GM23338 (cell line): ENCODE data around the gene MESD. TPM values are rescaled to one million over a fixed set of nuclear protein-coding genes. Genes with fewer than 3 reads are reported as not detected.

Experiments
- CREB1 ChIP-seq: fragments of 250-450 bp; sonication (Bioruptor Pico); IDR thresholded peaks from 2 replicates; pipeline ENCODE4 v1.5.0; 2020; ENCODE audit warnings: low read depth, mild to moderate bottlenecking, moderate library complexity
- JUNB ChIP-seq: IDR thresholded peaks from one replicate; pipeline ENCODE4 v1.6.1; 2016; ENCODE audit warnings: antibody characterized with exemption; ENCODE audit not compliant: unreplicated experiment
- POLR2AphosphoS5 ChIP-seq: IDR thresholded peaks from 2 replicates; pipeline ENCODE4 v1.6.1; 2016; ENCODE audit warnings: antibody characterized with exemption, low read depth
- polyA plus RNA-seq: library from polyadenylated mRNA; unstranded; fragments of >200 nt; fragmentation: Nextera tagmentation; extraction: Ambion mirVana; gene quantifications from 2 replicates; pipeline ENCODE4 v1.2.1, GENCODE V29; 2016
- total RNA-seq: library from RNA; depleted of rRNA; stranded (reverse); fragments of >200 nt; shearing (Covaris generic); gene quantifications from 2 replicates; pipeline ENCODE4 v1.2.3, GENCODE V29; 2014
- TF ChIP-seq, protein P1 (sequence below): fragments of 250-450 bp; sonication (Bioruptor Pico); IDR thresholded peaks from 2 replicates; pipeline ENCODE4 v1.5.0; 2020; ENCODE audit warnings: mild to moderate bottlenecking, moderate library complexity
- TF ChIP-seq, protein P2 (sequence below), 2 experiments: fragments of 200-600 bp in 1 of 2; sonication (generic) in 1 of 2; conservative IDR thresholded peaks; 2 replicates each; pipeline versions ENCODE4 v1.5.1 to v1.6.1; 2016 to 2017; ENCODE audit warnings: antibody characterized with exemption in 2 of 2, low read depth in 2 of 2, mild to moderate bottlenecking in 2 of 2, moderate library complexity in 1 of 2
- TF ChIP-seq, protein P3 (sequence below): IDR thresholded peaks from one replicate; pipeline ENCODE4 v1.6.1; 2018; ENCODE audit warnings: antibody characterized with exemption; ENCODE audit not compliant: unreplicated experiment

The MESD gene
- total and polyA plus RNA-seq, 2 experiments from 2014 or later, result 25.6 to 52.7 TPM

DNA sequence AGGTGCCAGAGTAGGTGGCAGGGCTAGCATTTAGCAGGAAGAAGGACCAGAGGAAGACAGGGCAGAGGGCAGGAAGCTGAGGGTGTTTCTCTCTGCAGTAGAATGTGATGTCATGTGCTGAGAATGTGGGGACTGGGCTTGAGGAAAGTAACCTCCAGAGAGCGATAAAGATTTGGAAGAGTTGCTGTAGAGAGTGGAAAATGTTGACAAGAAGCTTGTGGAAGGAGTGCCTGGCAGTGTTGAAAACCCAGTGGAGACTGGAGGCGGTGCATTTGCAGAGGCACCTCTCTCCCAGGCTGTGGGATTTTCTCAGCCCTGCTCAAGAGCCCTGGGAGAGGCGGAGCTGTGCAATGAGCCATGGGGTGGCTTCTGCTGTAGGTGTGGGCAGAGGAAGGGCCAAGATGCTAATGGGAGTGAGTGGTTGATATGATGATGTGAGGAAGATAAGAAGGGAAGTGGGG lies 54.8 kb downstream of the MESD start (continued):
- TF ChIP-seq, protein P1, sequence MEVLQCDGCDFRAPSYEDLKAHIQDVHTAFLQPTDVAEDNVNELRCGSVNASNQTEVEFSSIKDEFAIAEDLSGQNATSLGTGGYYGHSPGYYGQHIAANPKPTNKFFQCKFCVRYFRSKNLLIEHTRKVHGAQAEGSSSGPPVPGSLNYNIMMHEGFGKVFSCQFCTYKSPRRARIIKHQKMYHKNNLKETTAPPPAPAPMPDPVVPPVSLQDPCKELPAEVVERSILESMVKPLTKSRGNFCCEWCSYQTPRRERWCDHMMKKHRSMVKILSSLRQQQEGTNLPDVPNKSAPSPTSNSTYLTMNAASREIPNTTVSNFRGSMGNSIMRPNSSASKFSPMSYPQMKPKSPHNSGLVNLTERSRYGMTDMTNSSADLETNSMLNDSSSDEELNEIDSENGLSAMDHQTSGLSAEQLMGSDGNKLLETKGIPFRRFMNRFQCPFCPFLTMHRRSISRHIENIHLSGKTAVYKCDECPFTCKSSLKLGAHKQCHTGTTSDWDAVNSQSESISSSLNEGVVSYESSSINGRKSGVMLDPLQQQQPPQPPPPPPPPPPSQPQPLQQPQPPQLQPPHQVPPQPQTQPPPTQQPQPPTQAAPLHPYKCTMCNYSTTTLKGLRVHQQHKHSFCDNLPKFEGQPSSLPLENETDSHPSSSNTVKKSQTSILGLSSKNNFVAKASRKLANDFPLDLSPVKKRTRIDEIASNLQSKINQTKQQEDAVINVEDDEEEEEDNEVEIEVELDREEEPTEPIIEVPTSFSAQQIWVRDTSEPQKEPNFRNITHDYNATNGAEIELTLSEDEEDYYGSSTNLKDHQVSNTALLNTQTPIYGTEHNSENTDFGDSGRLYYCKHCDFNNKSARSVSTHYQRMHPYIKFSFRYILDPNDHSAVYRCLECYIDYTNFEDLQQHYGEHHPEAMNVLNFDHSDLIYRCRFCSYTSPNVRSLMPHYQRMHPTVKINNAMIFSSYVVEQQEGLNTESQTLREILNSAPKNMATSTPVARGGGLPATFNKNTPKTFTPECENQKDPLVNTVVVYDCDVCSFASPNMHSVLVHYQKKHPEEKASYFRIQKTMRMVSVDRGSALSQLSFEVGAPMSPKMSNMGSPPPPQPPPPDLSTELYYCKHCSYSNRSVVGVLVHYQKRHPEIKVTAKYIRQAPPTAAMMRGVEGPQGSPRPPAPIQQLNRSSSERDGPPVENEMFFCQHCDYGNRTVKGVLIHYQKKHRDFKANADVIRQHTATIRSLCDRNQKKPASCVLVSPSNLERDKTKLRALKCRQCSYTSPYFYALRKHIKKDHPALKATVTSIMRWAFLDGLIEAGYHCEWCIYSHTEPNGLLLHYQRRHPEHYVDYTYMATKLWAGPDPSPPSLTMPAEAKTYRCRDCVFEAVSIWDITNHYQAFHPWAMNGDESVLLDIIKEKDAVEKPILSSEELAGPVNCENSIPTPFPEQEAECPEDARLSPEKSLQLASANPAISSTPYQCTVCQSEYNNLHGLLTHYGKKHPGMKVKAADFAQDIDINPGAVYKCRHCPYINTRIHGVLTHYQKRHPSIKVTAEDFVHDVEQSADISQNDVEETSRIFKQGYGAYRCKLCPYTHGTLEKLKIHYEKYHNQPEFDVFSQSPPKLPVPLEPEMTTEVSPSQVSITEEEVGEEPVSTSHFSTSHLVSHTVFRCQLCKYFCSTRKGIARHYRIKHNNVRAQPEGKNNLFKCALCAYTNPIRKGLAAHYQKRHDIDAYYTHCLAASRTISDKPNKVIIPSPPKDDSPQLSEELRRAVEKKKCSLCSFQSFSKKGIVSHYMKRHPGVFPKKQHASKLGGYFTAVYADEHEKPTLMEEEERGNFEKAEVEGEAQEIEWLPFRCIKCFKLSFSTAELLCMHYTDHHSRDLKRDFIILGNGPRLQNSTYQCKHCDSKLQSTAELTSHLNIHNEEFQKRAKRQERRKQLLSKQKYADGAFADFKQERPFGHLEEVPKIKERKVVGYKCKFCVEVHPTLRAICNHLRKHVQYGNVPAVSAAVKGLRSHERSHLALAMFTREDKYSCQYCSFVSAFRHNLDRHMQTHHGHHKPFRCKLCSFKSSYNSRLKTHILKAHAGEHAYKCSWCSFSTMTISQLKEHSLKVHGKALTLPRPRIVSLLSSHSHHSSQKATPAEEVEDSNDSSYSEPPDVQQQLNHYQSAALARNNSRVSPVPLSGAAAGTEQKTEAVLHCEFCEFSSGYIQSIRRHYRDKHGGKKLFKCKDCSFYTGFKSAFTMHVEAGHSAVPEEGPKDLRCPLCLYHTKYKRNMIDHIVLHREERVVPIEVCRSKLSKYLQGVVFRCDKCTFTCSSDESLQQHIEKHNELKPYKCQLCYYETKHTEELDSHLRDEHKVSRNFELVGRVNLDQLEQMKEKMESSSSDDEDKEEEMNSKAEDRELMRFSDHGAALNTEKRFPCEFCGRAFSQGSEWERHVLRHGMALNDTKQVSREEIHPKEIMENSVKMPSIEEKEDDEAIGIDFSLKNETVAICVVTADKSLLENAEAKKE (CRISPR knock-in tag), result no peak
- TF ChIP-seq POLR2AphosphoS5 (no peak), CREB1 (CRISPR knock-in tag) (no peak), JUNB (no peak)
- TF ChIP-seq, protein P2, sequence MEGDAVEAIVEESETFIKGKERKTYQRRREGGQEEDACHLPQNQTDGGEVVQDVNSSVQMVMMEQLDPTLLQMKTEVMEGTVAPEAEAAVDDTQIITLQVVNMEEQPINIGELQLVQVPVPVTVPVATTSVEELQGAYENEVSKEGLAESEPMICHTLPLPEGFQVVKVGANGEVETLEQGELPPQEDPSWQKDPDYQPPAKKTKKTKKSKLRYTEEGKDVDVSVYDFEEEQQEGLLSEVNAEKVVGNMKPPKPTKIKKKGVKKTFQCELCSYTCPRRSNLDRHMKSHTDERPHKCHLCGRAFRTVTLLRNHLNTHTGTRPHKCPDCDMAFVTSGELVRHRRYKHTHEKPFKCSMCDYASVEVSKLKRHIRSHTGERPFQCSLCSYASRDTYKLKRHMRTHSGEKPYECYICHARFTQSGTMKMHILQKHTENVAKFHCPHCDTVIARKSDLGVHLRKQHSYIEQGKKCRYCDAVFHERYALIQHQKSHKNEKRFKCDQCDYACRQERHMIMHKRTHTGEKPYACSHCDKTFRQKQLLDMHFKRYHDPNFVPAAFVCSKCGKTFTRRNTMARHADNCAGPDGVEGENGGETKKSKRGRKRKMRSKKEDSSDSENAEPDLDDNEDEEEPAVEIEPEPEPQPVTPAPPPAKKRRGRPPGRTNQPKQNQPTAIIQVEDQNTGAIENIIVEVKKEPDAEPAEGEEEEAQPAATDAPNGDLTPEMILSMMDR (conservative IDR thresholded peaks at IDR 0.05; ENCODE audit: low read depth in 2 of 2), result no peak
- TF ChIP-seq, protein P3, sequence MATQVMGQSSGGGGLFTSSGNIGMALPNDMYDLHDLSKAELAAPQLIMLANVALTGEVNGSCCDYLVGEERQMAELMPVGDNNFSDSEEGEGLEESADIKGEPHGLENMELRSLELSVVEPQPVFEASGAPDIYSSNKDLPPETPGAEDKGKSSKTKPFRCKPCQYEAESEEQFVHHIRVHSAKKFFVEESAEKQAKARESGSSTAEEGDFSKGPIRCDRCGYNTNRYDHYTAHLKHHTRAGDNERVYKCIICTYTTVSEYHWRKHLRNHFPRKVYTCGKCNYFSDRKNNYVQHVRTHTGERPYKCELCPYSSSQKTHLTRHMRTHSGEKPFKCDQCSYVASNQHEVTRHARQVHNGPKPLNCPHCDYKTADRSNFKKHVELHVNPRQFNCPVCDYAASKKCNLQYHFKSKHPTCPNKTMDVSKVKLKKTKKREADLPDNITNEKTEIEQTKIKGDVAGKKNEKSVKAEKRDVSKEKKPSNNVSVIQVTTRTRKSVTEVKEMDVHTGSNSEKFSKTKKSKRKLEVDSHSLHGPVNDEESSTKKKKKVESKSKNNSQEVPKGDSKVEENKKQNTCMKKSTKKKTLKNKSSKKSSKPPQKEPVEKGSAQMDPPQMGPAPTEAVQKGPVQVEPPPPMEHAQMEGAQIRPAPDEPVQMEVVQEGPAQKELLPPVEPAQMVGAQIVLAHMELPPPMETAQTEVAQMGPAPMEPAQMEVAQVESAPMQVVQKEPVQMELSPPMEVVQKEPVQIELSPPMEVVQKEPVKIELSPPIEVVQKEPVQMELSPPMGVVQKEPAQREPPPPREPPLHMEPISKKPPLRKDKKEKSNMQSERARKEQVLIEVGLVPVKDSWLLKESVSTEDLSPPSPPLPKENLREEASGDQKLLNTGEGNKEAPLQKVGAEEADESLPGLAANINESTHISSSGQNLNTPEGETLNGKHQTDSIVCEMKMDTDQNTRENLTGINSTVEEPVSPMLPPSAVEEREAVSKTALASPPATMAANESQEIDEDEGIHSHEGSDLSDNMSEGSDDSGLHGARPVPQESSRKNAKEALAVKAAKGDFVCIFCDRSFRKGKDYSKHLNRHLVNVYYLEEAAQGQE, result no peak
